ENCODE measurements around the gene SMARCA4.

The SMARCA4 gene

DNA sequence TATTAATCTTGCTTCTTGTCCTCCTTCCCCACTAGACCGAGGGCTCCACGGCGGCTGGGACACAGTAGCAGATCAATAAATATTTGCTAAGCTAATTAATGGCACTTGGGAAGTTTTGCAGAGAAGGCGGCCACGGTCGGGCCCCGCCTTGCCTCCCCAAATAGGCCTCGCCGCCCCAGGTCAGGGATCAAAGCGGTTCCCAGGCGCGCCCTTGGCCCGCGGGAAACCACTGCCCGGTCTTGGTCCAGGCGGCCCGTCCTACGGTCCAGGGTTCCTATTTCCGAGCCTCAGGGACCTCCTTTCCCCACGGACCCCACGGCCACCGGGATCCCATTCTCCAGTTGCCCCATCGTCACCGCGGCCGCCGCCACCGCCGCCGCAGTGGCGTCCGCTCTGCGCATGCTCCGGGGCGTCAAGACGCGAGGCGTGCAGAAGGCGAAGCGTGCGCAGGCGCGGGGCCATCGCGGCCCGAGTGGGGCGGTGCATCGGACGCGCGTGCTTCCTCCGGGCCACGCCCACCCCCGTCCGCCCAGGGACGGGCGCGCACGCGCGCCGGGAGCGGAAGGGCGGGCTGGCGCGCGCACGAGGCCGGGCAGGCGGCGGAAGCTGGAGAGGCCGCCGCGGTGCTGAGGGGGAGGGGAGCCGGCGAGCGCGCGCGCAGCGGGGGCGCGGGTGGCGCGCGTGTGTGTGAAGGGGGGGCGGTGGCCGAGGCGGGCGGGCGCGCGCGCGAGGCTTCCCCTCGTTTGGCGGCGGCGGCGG, at the start of gene SMARCA4:
Gene SMARCA4, plus strand, starts transcription at position 717 of the 759 bp plus-strand sequence. CDS start 23,122 bp downstream, outside the sequence.
- peak; percentile 96 for DNase-seq

DNA sequence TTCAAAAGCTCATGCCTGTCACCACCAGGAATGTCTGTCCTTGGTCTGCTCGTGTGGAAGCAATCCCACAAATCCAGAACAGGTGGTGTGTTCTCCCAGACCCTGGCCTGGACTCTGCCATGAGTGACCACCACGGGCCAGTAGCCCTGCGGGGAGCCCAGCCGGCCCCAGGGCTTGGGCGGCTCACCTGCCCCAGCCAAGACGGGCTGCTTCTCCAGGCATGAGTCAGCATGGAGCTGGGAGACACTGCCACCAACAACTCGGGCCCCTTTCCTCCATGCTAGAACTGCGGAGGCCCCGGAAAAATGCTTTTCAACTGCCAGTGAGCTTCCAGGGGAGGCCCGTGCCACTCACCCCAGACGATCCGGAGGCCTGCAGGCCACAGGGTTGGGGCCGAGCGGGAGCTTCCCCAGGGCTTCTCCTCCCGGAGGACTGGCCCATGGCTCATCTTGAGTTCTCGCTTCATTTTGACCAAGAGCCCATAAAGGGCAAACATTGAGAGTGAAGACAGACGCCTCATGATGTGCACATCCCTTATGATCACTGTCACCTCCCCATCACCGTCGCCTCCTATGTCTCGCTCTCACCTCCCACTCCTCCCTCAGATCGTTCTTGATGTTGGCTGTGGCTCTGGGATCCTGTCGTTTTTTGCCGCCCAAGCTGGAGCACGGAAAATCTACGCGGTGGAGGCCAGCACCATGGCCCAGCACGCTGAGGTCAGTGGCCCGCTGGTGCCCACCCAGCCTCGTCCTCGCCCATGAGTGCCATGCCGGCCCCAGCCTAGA, 49.1 kb upstream of the SMARCA4 start:
- no peak for DNase-seq

DNA sequence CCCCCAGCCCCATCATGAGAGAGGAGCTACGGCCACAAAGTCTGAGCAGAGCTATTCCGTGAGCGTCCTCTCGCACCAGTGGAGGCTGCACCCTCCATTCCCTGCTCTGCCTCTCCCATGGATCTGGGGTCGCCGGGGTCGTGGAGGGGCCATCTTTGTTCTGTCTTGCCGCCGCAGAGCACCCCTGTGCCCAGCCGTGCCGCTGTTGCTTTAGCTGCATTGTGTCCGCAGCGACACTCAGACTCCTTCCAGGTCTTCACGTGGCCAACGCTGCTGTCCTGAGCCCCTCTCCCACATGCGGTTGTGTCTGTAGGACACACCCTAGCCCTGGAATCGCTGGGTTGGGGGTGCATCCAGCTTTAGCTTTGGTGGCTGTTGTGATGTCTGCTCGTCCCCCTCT, 48.2 kb upstream of the SMARCA4 start:
- no peak for DNase-seq

GRCh38 chr19:10913716-10914340, 47.0 kb upstream of the SMARCA4 start:
- no peak for DNase-seq

GRCh38 chr19:10915130-10916091, 45.4 kb upstream of the SMARCA4 start:
- no peak for DNase-seq

DNA sequence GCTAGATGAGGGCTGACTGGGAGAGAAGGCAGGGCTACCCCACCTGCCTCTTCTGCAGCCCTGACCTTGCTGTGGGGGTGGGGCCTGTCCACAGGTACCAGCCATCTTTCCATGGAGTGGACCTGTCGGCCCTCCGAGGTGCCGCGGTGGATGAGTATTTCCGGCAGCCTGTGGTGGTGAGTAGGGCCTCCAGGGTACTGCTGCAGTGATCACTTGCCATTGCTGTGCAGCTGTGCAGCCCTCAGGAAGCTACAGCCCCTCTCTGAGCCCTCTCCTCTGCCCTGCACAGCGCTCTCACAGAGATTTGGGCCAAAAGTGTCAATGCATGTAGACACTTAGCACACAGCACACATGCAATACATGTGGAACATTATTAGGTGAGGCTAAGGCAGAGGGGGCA, 44.2 kb upstream of the SMARCA4 start:
- DNase-seq = no peak

DNA sequence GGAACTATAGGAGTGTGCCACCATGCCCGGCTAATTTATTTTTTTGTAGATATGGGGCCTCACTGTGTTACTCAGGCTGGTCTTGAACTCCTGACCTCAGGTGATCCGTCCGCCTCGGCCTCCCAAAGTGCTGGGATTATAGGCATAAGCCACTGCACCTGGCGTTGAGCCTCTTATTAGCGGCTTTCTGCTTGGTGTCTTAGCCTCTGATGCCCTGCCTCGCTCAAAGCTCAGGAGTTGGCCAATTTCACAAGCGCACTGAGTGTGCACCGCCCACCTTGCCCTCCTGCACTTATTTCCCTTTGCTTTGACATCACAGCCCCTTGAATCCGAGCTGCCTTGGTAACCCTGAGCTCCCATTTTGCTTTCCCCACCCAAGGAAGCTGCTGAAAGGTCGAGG, 42.5 kb upstream of the SMARCA4 start:
- DNase-seq = no peak

DNA sequence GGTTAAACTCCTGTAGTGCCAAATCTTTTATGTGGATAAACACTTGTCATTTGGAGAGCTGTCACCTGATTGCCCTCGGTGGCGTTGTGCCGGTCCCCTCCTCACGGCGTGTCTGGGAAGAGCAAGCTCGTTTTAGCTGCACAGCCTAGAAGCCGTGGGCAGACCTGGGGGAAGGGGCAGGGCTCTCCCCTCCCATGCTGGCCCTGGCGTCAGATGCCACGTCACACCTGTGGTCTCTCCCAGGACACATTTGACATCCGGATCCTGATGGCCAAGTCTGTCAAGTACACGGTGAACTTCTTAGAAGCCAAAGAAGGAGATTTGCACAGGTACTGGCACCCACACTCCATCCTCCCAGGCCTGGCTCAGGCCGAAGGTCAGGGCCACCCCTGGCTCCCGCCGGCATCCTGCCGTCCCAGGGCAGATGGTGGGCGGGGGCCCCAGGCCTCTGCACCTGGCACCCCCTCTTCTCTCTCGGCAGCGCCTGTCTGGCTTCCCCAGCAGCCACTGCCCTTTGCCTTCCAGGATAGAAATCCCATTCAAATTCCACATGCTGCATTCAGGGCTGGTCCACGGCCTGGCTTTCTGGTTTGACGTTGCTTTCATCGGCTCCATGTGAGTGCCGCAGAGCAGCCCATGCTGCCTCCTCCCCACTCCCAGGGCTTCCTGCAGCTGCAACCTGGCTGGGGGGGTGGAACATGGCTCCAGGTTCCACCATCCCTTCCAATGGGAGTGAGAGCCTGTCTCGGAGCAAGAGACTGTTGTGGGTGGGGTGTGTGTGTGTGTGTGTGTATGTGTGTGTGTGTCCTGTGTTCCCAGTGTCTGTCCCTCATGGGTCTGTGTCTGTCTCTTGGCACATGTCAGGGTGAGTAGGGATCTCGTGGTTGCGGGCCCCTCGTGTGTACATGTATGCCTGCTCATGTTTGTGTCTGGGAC, 41.2 kb upstream of the SMARCA4 start:
- DNase-seq = peak; percentile 74

DNA sequence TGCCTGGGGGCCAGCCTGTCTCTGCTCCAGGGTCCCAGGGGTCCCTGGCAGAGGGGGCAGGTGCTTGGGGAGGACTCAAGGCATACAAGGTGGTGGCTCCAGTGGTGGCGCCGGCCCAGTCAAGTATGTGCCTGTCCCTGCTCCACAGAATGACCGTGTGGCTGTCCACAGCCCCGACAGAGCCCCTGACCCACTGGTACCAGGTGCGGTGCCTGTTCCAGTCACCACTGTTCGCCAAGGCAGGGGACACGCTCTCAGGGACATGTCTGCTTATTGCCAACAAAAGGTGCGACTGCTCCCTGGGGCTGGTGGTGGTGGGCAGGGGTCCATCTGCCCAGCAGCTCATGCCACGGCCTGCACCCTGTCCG, 40.6 kb upstream of the SMARCA4 start:
- no peak for DNase-seq

DNA sequence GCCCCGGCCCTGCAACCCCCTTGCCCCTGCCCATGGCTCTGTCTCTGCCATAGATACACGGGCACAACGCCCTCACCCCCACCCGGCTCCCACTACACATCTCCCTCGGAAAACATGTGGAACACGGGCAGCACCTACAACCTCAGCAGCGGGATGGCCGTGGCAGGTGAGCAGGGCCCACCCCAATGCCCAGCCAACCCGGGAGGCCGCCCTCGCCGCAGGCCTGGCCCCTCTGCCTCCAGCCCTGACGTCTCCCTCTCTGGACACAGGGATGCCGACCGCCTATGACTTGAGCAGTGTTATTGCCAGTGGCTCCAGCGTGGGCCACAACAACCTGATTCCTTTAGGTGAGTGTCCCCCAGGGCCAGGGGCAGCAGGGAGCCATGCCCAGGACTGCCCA, 40.0 kb upstream of the SMARCA4 start:
- DNase-seq = no peak

DNA sequence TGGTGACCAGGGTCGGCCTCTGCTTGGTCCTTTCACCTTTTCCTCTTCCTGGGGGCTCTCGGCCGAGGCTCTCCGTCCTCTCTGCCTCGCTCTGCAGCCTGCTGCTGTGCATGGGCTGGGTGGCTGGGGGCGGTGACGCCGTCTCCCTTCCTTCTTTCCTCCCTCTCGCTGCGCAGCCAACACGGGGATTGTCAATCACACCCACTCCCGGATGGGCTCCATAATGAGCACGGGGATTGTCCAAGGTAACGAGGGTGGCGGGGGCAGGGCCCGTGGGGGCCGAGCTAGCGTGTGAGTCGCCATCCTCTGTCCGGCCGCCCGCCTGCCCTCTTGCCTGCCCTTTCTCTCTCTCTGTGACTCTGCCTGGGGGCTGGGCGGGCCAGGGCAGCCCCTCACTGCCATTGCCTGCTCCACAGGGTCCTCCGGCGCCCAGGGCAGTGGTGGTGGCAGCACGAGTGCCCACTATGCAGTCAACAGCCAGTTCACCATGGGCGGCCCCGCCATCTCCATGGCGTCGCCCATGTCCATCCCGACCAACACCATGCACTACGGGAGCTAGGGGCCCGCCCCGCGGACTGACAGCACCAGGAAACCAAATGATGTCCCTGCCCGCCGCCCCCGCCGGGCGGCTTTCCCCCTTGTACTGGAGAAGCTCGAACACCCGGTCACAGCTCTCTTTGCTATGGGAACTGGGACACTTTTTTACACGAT, 39.5 kb upstream of the SMARCA4 start:
- no peak for DNase-seq

- DNase-seq = no peak
Measured at GRCh38 chr19:10921910-10922637, 38.8 kb upstream of the SMARCA4 start.

GRCh38 chr19:10922638-10923014, 38.2 kb upstream of the SMARCA4 start:
- DNase-seq = no peak

- DNase-seq = no peak
Measured at GRCh38 chr19:10923260-10924112, 37.3 kb upstream of the SMARCA4 start.

DNA sequence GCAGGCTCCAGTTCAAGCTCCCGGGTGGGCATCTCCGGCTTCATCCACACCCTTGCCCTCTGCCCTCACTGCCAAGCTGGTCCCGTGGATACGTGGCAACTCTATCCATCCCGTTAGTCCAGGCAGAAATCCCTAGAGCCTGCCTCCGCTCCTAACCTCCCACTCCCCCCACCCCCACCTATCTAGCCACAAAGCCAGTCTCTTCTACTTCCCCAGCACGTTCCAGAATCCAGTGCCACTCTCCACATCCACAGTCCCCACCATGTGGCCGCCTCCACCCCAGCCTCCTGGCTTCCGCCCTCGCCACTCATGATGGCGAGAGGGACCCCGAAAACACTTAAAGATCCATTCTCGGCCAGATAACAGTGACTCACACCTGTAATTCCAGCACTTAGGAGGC, 36.2 kb upstream of the SMARCA4 start:
- DNase-seq = no peak

DNA sequence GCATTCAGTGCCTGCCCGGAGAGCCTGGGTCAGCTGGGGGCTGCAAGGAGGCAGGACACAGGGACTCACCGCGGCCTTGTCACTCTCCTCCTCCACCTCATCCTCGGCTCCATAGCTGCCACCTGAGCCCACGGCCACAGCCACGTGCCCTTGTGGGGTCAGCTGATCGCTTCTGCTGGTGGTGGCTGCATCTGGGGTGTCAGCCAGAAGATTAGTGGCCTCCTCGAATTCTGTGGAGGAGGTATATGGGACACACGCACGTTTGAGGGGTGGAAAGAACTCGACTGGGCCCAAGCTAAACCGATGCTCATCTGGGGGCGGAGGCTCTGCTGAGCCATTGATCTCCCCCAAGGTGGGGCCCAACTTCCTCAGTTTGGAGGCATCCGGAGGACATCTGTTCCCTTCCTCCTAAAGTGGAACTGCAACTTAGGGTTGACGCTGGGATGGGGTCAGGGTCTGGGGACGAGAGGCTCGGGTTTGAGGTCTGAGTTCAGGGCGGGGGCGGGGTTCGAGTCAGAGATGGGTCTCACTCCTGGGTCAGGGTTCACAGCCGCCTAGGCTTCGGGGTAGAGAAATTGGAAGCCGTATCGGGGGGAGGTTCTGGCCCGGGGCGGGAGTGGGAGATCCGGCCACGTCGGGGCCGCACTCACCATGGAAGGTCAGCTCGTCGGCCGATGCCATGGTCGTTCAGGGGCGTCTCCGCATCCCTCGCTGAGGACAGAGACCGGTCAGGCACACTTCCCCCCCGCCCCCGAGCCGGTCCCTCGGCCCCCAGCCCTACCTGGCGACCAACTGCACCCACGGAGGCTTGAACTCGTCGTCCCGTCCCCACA, 32.9 kb upstream of the SMARCA4 start:
- DNase-seq = no peak

- peak; percentile 97 for DNase-seq
Measured at GRCh38 chr19:10928563-10929401, 32.0 kb upstream of the SMARCA4 start, which contains the start of the genes TIMM29 and YIPF2. TSS of gene TIMM29 (plus strand) at chr19:10928811. CDS start at chr19:10928823, 12 bp downstream. TSS of gene YIPF2 (minus strand) at chr19:10928639. CDS start at chr19:10928410, 229 bp downstream.

Data from NCI-H2107 (cell line).